ENCODE data around the gene LCORL. TPM values are rescaled to one million over a fixed set of nuclear protein-coding genes. Genes with fewer than 3 reads are reported as not detected.

The LCORL gene
- total RNA-seq, 4 donors from 2014 or later, result 16.0 to 23.8 (median 18.5) TPM

GRCh38 chr4:17981063-17981462, 40.5 kb downstream of the LCORL start:
- no peak for TF ChIP-seq CTCF (IDR thresholded peaks at IDR 0.05; ENCODE audit: low read depth)

GRCh38 chr4:17968721-17969120, 52.8 kb downstream of the LCORL start:
- no peak for TF ChIP-seq CTCF (IDR thresholded peaks at IDR 0.05; ENCODE audit: low read depth)

GRCh38 chr4:17967078-17967477, 54.5 kb downstream of the LCORL start:
- no peak for TF ChIP-seq CTCF (IDR thresholded peaks at IDR 0.05; ENCODE audit: low read depth)

- no peak for TF ChIP-seq CTCF (IDR thresholded peaks at IDR 0.05; ENCODE audit: low read depth)
These were observed 55.2 kb downstream of the LCORL start for GRCh38 chr4:17966312-17966711.

GRCh38 chr4:17964576-17964975, 57.0 kb downstream of the LCORL start:
- no peak for TF ChIP-seq CTCF (IDR thresholded peaks at IDR 0.05; ENCODE audit: low read depth)

- no peak for TF ChIP-seq CTCF (IDR thresholded peaks at IDR 0.05; ENCODE audit: low read depth)
These were observed 59.4 kb downstream of the LCORL start for GRCh38 chr4:17962171-17962570.

GRCh38 chr4:17961249-17961648, 60.3 kb downstream of the LCORL start:
- no peak for TF ChIP-seq CTCF (IDR thresholded peaks at IDR 0.05; ENCODE audit: low read depth)
